GM20431 (cell line): Measurements from ENCODE around the gene TRIM6.
"Not testable (repeated sequence)": the region's sequence is repeated elsewhere in the genome, so short reads cannot be mapped to it uniquely, and the experiment has no call there.

ENCODE experiments used
- in situ Hi-C: fragments of 300-500 bp; cut with MseI, MboI; formaldehyde crosslinking; loops from one replicate; pipeline ENCODE4 v1.15.0; 2020; ENCODE audit warnings: low sequenced_read_pairs; ENCODE audit not compliant: unreplicated experiment

The TRIM6 gene

GRCh38 chr11:5656956-5657355 lies 60.5 kb downstream of the TRIM6 start:
- in situ Hi-C loops: not testable (repeated sequence)

- in situ Hi-C loops: no loop called here
These were observed 61.9 kb downstream of the TRIM6 start for GRCh38 chr11:5658318-5658717.
